ENCODE data around the gene DDOST. TPM values are rescaled to one million over a fixed set of nuclear protein-coding genes. Genes with fewer than 3 reads are reported as not detected.
A peak's percentile ranks its signal among the peaks of the same experiment; 100 is the strongest.

The DDOST gene
- total RNA-seq: 100 to 1,000 TPM; 145 to 152 TPM

- H3K9me3 Mint-ChIP-seq: no peaks in the 10 kb centered on the region
- peaks cover 55% of the 10 kb centered on the region for H3K4me1 Mint-ChIP-seq
- H3K27ac Mint-ChIP-seq: peak within 1 kb of the TSS; percentile 98
- H3K4me3 Mint-ChIP-seq: peak within 1 kb of the TSS; percentile 98
- ChIA-PET CTCF (interaction anchor here (0.6 to 1.1 kb wide), 2 partner anchors 36 to 228 kb away, joined by 3 to 4 read pairs; no protein-coding TSS in a partner anchor), POLR2A (interaction anchor here (1.0 kb wide), 1 partner anchor 125 kb away, joined by 3 read pairs; no protein-coding TSS in a partner anchor)
- H3K27me3 Mint-ChIP-seq: no peaks in the 10 kb centered on the region
- peaks cover 34% of the 10 kb centered on the region for H3K36me3 Mint-ChIP-seq (ENCODE audit: low read depth)
- peak; percentile 97 for DNase-seq
Observed at GRCh38 chr1:20661207-20662109, at the start of gene DDOST. TSS of gene DDOST (minus strand) at chr1:20661369. CDS start at chr1:20661350, 19 bp downstream.

- Mint-ChIP-seq H3K4me3 (no peak overlapping the region), H3K4me1 (no peaks in the 10 kb centered on the region), H3K9me3 (no peaks in the 10 kb centered on the region), H3K27me3 (peaks cover under 1% of the 10 kb centered on the region), H3K27ac (no peak overlapping the region), H3K36me3 (ENCODE audit: low read depth) (no peaks in the 10 kb centered on the region)
- ChIA-PET POLR2A (no interaction called here), CTCF (interaction anchor here (0.8 to 1.3 kb wide), 2 partner anchors 14 kb away, joined by 3 read pairs; no protein-coding TSS in a partner anchor)
- DNase-seq: no peak
Observed at GRCh38 chr1:20710469-20711284, 49.5 kb upstream of the DDOST start.

- POLR2A ChIA-PET: no interaction called here
- H3K36me3 Mint-ChIP-seq (ENCODE audit: low read depth): no peaks in the 10 kb centered on the region
- no peaks in the 10 kb centered on the region for H3K27me3 Mint-ChIP-seq
- DNase-seq: no peak
- H3K4me3 Mint-ChIP-seq: no peak overlapping the region
- H3K4me1 Mint-ChIP-seq: no peaks in the 10 kb centered on the region
- no peak overlapping the region for H3K27ac Mint-ChIP-seq
- CTCF ChIA-PET: interaction anchor here (0.8 to 1.3 kb wide), 2 partner anchors 13 to 15 kb away, joined by 3 read pairs; no protein-coding TSS in a partner anchor
- H3K9me3 Mint-ChIP-seq: no peaks in the 10 kb centered on the region
Observed at GRCh38 chr1:20709868-20710267, 48.7 kb upstream of the DDOST start.

- no peak overlapping the region for H3K4me3 Mint-ChIP-seq
- no peaks in the 10 kb centered on the region for H3K9me3 Mint-ChIP-seq
- no peaks in the 10 kb centered on the region for H3K4me1 Mint-ChIP-seq
- no peaks in the 10 kb centered on the region for H3K36me3 Mint-ChIP-seq (ENCODE audit: low read depth)
- H3K27me3 Mint-ChIP-seq: no peaks in the 10 kb centered on the region
- H3K27ac Mint-ChIP-seq: no peak overlapping the region
- CTCF ChIA-PET: interaction anchor here (0.6 kb wide), 1 partner anchor 791 kb away, joined by 3 read pairs; no protein-coding TSS in a partner anchor
- POLR2A ChIA-PET: no interaction called here
- no peak for DNase-seq
Observed at GRCh38 chr1:20708891-20709290, 47.7 kb upstream of the DDOST start.

- Mint-ChIP-seq H3K4me3 (no peak overlapping the region), H3K27ac (no peak overlapping the region), H3K36me3 (ENCODE audit: low read depth) (no peaks in the 10 kb centered on the region), H3K27me3 (no peaks in the 10 kb centered on the region), H3K9me3 (no peaks in the 10 kb centered on the region), H3K4me1 (no peaks in the 10 kb centered on the region)
- DNase-seq: no peak
- CTCF ChIA-PET: interaction anchor here (1.2 kb wide), 1 partner anchor 10 kb away, joined by 4 read pairs; no protein-coding TSS in a partner anchor
- POLR2A ChIA-PET: no interaction called here
Observed at GRCh38 chr1:20708057-20708456, 46.9 kb upstream of the DDOST start.

- no peaks in the 10 kb centered on the region for H3K4me1 Mint-ChIP-seq
- ChIA-PET POLR2A (no interaction called here), CTCF (interaction anchor here (1.2 kb wide), 1 partner anchor 9 kb away, joined by 4 read pairs; no protein-coding TSS in a partner anchor)
- H3K27ac Mint-ChIP-seq: no peak overlapping the region
- no peak for DNase-seq
- H3K4me3 Mint-ChIP-seq: no peak overlapping the region
- H3K36me3 Mint-ChIP-seq (ENCODE audit: low read depth): no peaks in the 10 kb centered on the region
- no peaks in the 10 kb centered on the region for H3K9me3 Mint-ChIP-seq
- H3K27me3 Mint-ChIP-seq: no peaks in the 10 kb centered on the region
Observed at GRCh38 chr1:20706841-20707240, 45.7 kb upstream of the DDOST start.

- H3K27me3 Mint-ChIP-seq: no peaks in the 10 kb centered on the region
- POLR2A ChIA-PET: no interaction called here
- no peaks in the 10 kb centered on the region for H3K9me3 Mint-ChIP-seq
- H3K4me1 Mint-ChIP-seq: no peaks in the 10 kb centered on the region
- no peak overlapping the region for H3K4me3 Mint-ChIP-seq
- DNase-seq: no peak
- H3K36me3 Mint-ChIP-seq (ENCODE audit: low read depth): no peaks in the 10 kb centered on the region
- H3K27ac Mint-ChIP-seq: no peak overlapping the region
- CTCF ChIA-PET: interaction anchor here (1.0 to 1.3 kb wide), 2 partner anchors 8 to 12 kb away, joined by 3 to 6 read pairs; no protein-coding TSS in a partner anchor
Observed at GRCh38 chr1:20705203-20705755, 44.1 kb upstream of the DDOST start.

GRCh38 chr1:20704390-20705202 lies 43.4 kb upstream of the DDOST start:
- Mint-ChIP-seq H3K36me3 (ENCODE audit: low read depth) (no peaks in the 10 kb centered on the region), H3K4me1 (no peaks in the 10 kb centered on the region), H3K27me3 (peaks cover under 1% of the 10 kb centered on the region), H3K4me3 (no peak overlapping the region), H3K9me3 (no peaks in the 10 kb centered on the region), H3K27ac (no peak overlapping the region)
- CTCF ChIA-PET: interaction anchor here (1.0 to 1.3 kb wide), 2 partner anchors 8 to 11 kb away, joined by 3 to 6 read pairs; no protein-coding TSS in a partner anchor
- no peak for DNase-seq
- POLR2A ChIA-PET: no interaction called here

- ChIA-PET POLR2A (no interaction called here), CTCF (no interaction called here)
Observed at GRCh38 chr1:20703124-20703756, 42.1 kb upstream of the DDOST start.

GRCh38 chr1:20702416-20702815 lies 41.2 kb upstream of the DDOST start:
- Mint-ChIP-seq H3K4me3 (no peak overlapping the region), H3K9me3 (no peaks in the 10 kb centered on the region), H3K4me1 (no peaks in the 10 kb centered on the region), H3K36me3 (ENCODE audit: low read depth) (no peaks in the 10 kb centered on the region), H3K27ac (no peak overlapping the region), H3K27me3 (peaks cover 1% of the 10 kb centered on the region)
- ChIA-PET CTCF (no interaction called here), POLR2A (no interaction called here)
- DNase-seq: no peak

More at GRCh38 chr1:20703124-20703756, 42.1 kb upstream of the DDOST start:
- Mint-ChIP-seq H3K4me1 (no peaks in the 10 kb centered on the region), H3K4me3 (no peak overlapping the region), H3K36me3 (ENCODE audit: low read depth) (no peaks in the 10 kb centered on the region), H3K27ac (no peak overlapping the region), H3K9me3 (no peaks in the 10 kb centered on the region), H3K27me3 (peaks cover 1% of the 10 kb centered on the region)
- DNase-seq: no peak

- CTCF ChIA-PET: no interaction called here
- no peaks in the 10 kb centered on the region for H3K36me3 Mint-ChIP-seq (ENCODE audit: low read depth)
- no peak overlapping the region for H3K27ac Mint-ChIP-seq
- H3K9me3 Mint-ChIP-seq: no peaks in the 10 kb centered on the region
- POLR2A ChIA-PET: no interaction called here
- H3K27me3 Mint-ChIP-seq: peaks cover 1% of the 10 kb centered on the region
- H3K4me1 Mint-ChIP-seq: peaks cover 1% of the 10 kb centered on the region
- H3K4me3 Mint-ChIP-seq: no peak overlapping the region
- DNase-seq: no peak
Observed at GRCh38 chr1:20701847-20702246, 40.7 kb upstream of the DDOST start.

GRCh38 chr1:20701446-20701845 lies 40.3 kb upstream of the DDOST start:
- CTCF ChIA-PET: no interaction called here
- no peak for DNase-seq
- POLR2A ChIA-PET: no interaction called here
- H3K9me3 Mint-ChIP-seq: no peaks in the 10 kb centered on the region
- no peak overlapping the region for H3K27ac Mint-ChIP-seq
- no peak overlapping the region for H3K4me3 Mint-ChIP-seq
- H3K36me3 Mint-ChIP-seq (ENCODE audit: low read depth): no peaks in the 10 kb centered on the region
- H3K27me3 Mint-ChIP-seq: peaks cover 1% of the 10 kb centered on the region
- peaks cover 4% of the 10 kb centered on the region for H3K4me1 Mint-ChIP-seq
